Umbilical cord (tissue), 2 donors: ENCODE measurements around the gene IGSF9. TPM values are rescaled to one million over a fixed set of nuclear protein-coding genes. Genes with fewer than 3 reads are reported as not detected.

Experiments
- DNase-seq: peaks from one replicate; pipeline ENCODE4 v3.0.0-alpha.2; 2015; ENCODE audit warnings: low spot score
- total RNA-seq: library from RNA; depleted of rRNA; stranded (reverse); fragments of >200 nt; gene quantifications from one replicate; pipeline ENCODE4 v1.2.3, GENCODE V29; 2014; ENCODE audit warnings: low replicate concordance; ENCODE audit not compliant: insufficient read depth

IGSF9 gene
- total RNA-seq, 1 donor from 2014 or later = 3.4 TPM

- no peak for DNase-seq
These were observed 1.1 kb upstream of the IGSF9 start for GRCh38 chr1:159946242-159947187.

- DNase-seq = no peak
These were observed 574 bp downstream of the IGSF9 start for GRCh38 chr1:159944623-159945455.

DNA sequence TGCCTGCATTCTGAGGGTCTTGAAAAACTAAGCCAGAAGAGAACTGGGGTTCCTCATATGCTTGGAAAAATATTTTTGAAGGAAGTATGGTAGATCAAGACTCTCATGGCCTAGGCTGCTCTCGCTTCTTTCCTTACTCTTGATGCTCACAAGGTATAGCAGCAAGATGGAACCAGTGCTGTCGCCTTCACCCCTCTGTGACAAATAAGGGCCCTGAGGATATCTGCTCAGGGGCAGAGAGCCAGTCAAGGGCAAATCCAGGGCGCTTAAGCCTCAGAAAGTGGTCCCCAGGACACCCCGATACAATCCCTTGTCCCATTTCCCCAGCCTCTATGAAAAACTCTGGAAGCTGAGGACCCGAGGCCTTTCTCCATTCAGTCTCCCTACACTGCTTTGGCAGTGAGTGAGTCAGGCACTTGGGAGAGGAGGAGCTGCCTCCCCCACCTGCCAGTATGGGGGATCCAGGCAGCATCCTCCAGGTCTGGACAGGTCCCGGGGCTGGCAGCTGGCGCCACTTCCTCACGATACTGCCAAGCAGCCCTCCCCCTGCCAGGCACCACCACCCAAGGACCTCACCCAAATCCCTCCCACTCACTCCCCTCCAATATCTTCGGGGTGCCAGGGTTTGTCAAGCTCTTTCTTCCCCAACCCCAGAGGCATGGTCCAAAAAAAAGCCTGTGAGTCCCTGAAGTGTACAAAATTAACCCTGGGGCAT is 1.3 kb downstream of the IGSF9 start:
- no peak for DNase-seq

GRCh38 chr1:159943278-159943640 is 2.2 kb downstream of the IGSF9 start:
- no peak for DNase-seq

GRCh38 chr1:159942632-159943277 is 2.7 kb downstream of the IGSF9 start:
- DNase-seq = no peak

- no peak for DNase-seq
These were observed 3.5 kb downstream of the IGSF9 start for GRCh38 chr1:159941591-159942560.

DNA sequence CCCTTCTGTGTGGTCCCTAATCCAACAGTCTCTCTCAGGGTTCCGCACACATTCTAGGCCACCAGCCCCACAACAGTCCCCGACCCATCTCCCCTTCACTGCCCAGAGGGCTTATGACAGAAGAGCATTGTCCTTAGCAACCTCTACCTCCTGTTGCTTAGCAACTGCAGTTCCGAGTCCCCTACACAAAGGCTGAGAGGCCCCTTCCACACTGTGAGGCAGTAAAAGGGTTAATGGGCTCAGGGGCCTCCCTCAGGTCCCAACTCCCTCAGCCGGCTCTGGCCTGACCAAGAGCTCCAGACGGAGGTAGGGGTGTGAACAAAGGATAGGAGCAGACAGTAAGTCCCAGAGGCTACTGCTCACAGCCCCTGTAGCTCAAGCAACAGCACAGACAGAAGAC is 4.3 kb downstream of the IGSF9 start:
- DNase-seq = no peak

DNA sequence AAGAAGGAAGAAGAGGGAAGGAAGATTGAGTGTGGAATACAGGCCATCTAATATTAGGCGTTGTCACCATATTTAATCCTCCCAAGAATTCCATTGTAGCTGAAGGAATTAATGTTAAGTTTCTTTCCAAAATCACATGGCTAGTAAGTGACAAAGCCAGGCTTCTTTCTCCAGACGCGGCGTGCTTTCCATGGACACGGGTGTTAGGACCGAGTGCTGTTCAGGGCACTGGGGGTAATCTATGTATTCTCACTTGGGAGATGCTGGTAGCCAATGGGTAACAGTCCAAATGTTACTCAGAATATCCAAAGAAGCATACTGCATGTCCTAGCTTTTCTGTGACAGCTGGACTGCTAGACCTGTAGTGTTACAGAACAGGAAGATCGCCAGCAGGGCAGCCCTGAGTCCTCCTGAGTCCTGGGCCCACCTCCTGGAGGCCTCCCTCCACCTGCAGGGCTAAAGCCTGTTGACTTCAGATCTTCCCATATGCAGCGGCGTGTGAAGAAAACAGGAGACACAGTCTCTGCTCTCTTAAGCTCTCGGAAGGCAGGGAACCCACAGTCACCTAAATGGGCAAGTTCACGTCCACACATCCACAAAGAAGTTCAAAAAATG is 5.3 kb downstream of the IGSF9 start:
- no peak for DNase-seq

DNA sequence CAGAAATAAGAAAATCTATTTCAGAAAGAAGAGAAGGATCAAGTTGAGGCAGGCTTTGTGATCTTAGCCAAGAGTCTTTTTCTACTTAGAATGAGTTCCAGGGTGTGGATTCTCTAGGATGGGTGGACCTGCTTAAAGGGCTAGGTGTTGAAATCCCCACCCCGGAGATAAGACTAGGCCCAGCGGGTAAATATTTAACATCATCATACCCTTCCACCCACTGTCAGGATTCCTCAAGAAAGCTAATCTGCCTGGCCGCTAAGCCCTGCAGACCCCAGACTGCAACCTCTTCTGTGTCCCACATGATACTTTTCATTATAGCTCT is 5.8 kb downstream of the IGSF9 start:
- no peak for DNase-seq

DNA sequence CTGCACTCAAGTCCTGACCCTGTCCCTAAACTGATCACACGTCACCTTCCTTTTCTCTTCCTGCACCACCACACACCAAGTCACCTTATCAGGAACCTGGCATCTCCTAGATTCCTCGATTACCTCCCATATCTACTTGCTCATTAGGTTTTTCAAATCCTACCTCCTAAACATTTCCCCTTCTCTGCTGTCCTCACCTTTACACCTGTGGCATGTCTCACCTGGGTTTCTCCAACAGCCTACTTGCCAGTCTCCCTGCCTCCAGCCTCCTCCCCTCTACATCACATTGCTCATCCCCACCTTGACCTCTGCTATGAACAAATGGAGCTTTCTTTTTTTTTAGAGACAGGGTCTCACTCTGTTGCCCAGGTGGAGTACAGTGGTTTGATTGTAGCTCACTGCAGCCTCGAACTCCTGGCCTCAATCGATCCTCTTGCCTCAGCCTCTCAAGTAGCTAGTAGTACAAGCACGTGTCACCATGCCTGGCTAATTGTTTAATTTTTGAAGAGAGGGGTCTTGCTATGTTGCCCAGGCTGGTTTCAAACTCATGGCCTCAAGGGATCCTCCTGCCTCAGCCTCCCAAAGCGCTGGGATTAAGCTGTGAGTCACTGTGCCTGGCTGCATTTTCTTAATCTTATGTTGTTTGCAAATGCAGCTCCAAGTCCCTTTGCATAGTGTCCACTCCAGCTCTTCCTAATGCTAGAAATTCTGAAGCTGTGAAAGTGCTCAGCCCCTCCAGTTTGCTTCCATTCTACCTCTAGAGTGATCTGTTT is 6.3 kb downstream of the IGSF9 start:
- no peak for DNase-seq

- no peak for DNase-seq
These were observed 7.1 kb downstream of the IGSF9 start for GRCh38 chr1:159938211-159938852.

DNA sequence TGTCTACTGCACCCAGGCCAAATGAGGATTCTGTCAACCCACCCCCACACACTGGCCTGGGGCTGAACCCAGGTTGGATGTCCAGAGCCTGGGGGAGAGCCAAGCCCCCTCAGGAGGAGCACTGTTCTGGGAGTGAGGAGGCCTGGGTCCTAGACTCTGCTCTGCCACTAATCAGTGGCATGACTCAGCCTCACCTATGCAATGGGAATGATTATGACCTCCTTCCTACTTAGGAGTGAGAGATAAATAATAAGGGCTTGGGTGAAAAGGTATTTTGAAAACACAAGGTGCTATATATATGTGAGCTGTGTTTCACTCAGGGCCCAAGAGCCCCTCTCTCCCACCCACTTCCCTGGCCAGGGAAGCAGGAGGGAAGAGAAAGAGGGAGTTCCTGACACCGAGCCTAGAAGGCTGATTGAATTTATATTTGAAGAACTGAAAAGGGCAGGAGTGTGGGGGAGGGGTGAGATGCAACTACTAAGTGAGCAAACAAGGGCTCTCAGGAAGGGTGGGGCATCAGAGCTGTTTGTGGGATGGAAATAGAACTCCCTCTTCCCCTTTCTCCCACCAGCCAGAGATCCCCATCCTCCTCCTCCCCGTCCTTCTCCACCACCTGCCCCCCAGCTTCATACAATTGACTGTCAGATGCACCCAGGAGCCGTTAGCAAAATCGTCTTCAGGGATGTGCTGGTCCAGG is 8.2 kb downstream of the IGSF9 start:
- no peak for DNase-seq

DNA sequence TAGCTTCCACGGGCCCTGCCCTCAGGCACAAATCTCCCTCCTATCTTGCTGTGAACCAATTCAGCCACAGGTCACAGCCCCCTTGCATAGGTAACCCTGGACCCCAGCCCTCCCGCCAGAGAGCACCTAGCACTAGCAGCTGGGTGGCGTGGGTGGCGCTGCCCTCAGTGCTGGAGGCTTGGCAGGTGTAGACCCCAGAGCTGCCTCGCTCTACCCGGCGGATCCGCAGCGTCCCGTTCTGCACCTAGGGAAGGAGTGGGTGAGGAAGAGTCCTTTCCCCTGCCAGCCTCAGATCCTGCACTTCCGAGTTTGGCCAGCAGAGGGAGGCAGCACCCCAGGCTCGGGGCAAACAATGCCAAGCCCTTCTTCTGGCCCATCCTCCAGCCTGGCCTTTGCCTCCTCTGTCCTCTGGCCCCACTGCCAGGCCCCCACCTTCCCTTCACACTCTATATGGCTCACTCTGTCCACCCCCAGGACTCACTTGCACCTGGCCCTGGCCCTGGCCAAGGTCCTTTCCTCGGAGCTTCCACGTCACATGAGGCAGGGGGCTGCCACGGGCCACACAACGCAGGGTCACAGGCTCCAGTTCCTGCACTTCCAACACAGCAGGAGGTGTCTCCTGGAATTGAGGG is 9.0 kb downstream of the IGSF9 start:
- DNase-seq = peak; percentile 61

DNA sequence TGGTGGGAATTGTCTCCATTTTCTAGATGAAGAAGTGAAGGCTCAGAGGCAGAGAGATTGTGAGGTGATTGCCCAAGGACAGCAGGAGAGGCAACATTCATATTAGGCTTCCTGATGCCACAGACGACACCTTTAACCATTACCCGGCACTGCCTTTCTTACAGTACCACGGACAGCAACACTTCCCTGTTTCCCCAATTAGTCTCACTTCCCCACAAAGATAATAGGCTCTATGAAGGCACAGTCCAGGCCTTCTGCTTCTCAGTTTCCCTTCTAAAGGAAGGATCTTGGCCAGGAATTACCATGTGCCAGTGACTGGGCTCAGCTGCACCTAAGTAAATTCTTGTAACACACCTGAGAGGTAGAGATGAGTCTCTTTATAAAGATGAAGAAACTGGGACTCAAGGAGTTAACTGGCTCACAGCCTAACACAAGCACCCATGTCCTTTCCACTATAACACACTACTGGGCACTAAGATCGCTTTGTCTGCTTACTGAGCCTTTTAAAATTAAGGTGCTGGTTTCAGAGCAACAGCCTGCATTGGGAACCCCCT is 9.6 kb downstream of the IGSF9 start:
- DNase-seq = no peak

DNA sequence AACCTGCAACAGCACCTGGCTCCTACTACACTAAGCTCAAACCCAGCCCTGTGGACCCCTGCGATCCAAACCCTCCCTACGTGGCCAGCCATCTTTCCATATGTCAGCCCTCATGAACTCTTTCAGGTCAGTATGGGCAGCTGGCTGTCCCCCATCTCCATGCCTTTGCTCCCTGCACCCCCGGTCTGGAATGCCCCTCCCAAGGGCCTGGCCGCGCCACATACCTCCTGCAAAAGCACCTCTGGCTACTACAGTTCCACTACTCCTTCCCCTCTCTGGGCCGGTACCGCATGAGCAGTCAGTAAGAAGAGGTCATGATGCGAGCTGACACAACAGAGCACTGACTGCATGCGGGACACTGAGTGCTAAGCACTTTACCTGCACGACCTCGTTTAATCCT is 10.1 kb downstream of the IGSF9 start:
- DNase-seq = no peak

GRCh38 chr1:159934136-159935039 is 11.0 kb downstream of the IGSF9 start:
- DNase-seq = no peak
